HepG2 (cell line): Measurements from ENCODE around the gene GTPBP6. TPM values are rescaled to one million over a fixed set of nuclear protein-coding genes. Genes with fewer than 3 reads are reported as not detected.

Source experiments
- AGO1 ChIP-seq: fragments of 200-400 bp; formaldehyde crosslinking; IDR thresholded peaks from 2 replicates; pipeline ENCODE4 v1.6.1; 2017; ENCODE audit warnings: mild to moderate bottlenecking, low read depth, low read length, moderate library complexity; ENCODE audit not compliant: poor library complexity, severe bottlenecking
- ARID5B ChIP-seq: IDR thresholded peaks from 2 replicates; pipeline ENCODE4 v1.4.0; 2020; ENCODE audit warnings: mild to moderate bottlenecking, missing genetic modification reagents
- FOXM1 ChIP-seq: sonication (generic); formaldehyde crosslinking; IDR thresholded peaks from 2 replicates; pipeline ENCODE4 v1.5.0; 2020; ENCODE audit warnings: missing genetic modification reagents
- HNRNPUL1 ChIP-seq: fragments of 200-400 bp; formaldehyde crosslinking; IDR thresholded peaks from 2 replicates; pipeline ENCODE4 v1.6.1; 2017; ENCODE audit warnings: low read depth, mild to moderate bottlenecking, low read length, moderate library complexity
- NCOA2 ChIP-seq: sonication (generic); formaldehyde crosslinking; IDR thresholded peaks from 2 replicates; pipeline ENCODE4 v1.8.0; 2022; ENCODE audit warnings: inconsistent platforms
- PHF8 ChIP-seq: sonication (generic); formaldehyde crosslinking; IDR thresholded peaks from 2 replicates; pipeline ENCODE4 v1.5.0; 2020; ENCODE audit warnings: missing genetic modification reagents
- PRDM10 ChIP-seq: sonication (generic); formaldehyde crosslinking; IDR thresholded peaks from 2 replicates; pipeline ENCODE4 v1.4.0; 2020; ENCODE audit warnings: low read depth, missing genetic modification reagents
- SKIL ChIP-seq: sonication (generic); formaldehyde crosslinking; IDR thresholded peaks from 2 replicates; pipeline ENCODE4 v1.8.0; 2022; ENCODE audit warnings: missing genetic modification reagents, mild to moderate bottlenecking, moderate library complexity, borderline replicate concordance
- SNAPC2 ChIP-seq: sonication (generic); formaldehyde crosslinking; IDR thresholded peaks from 2 replicates; pipeline ENCODE4 v1.8.1; 2022; ENCODE audit warnings: mild to moderate bottlenecking, missing genetic modification reagents
- ZNF430 ChIP-seq: sonication (generic); formaldehyde crosslinking; IDR thresholded peaks from 2 replicates; pipeline ENCODE4 v1.9.0; 2021; ENCODE audit warnings: mild to moderate bottlenecking, missing genetic modification reagents
- ZNF468 ChIP-seq: sonication (generic); formaldehyde crosslinking; IDR thresholded peaks from 2 replicates; pipeline ENCODE4 v1.8.0; 2022; ENCODE audit warnings: mild to moderate bottlenecking, moderate library complexity, missing genetic modification reagents
- ZNF503 ChIP-seq: sonication (generic); formaldehyde crosslinking; IDR thresholded peaks from 2 replicates; pipeline ENCODE4 v1.4.0; 2020; ENCODE audit warnings: missing genetic modification reagents
- polyA plus RNA-seq, 8 experiments: library from polyadenylated mRNA; depleted of rRNA in 3 of 8; stranded (reverse) in 7 of 8; unstranded in 1 of 8; fragments of >200 nt; fragmentation: Illumina TruSeq in 4 of 8; extraction: Trizol in 4 of 8; gene quantifications; 2 replicates each; pipeline versions ENCODE4 v1.2.1 to v1.2.3, GENCODE V29; 2011 to 2016; ENCODE audit warnings: low read depth in 4 of 8, missing spikeins in 1 of 8, mixed read lengths in 1 of 8; ENCODE audit not compliant: insufficient read depth in 1 of 8
- total RNA-seq, 5 experiments: library from RNA; depleted of rRNA; stranded (reverse); fragments of >200 nt; fragmentation: Illumina TruSeq; extraction: Trizol; gene quantifications; 2 replicates each; pipeline ENCODE4 v1.2.3, GENCODE V29; 2016; ENCODE audit warnings: low read depth in 1 of 5
- TF ChIP-seq, protein P1 (sequence below): sonication (generic); formaldehyde crosslinking; IDR thresholded peaks from 2 replicates; pipeline ENCODE4 v1.5.0; 2020; ENCODE audit warnings: missing genetic modification reagents, mild to moderate bottlenecking, borderline replicate concordance
- TF ChIP-seq, protein P2 (sequence below), 2 experiments: sonication (generic) in 1 of 2; formaldehyde crosslinking in 1 of 2; IDR thresholded peaks; 2 replicates each; pipeline versions ENCODE4 v1.4.0 to v1.6.1; 2018 to 2020; ENCODE audit warnings: missing genetic modification reagents in 2 of 2, borderline replicate concordance in 1 of 2, low read depth in 1 of 2, mild to moderate bottlenecking in 1 of 2, missing biosample characterization in 1 of 2

The GTPBP6 gene
- total and polyA plus RNA-seq, 2 of the 13 experiments (the other 11 are each of a cell fraction or from before 2014, with no cell fraction given) = 20.2 to 39.6 TPM

- TF ChIP-seq, protein P1, sequence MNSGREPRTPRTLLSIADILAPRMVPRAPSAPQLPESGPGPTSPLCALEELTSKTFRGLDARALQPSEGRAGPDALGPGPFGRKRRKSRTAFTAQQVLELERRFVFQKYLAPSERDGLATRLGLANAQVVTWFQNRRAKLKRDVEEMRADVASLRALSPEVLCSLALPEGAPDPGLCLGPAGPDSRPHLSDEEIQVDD (CRISPR knock-in tag) = no peak
- peak; percentile 82 for TF ChIP-seq NCOA2 (CRISPR knock-in tag)
- TF ChIP-seq ZNF503 = peak; percentile 72; the same call in 1 of the 2 replicates
- TF ChIP-seq PRDM10 (CRISPR knock-in tag) = no peak
- TF ChIP-seq SKIL = no peak
- TF ChIP-seq ZNF468 = no peak
- TF ChIP-seq SNAPC2 (CRISPR knock-in tag) = no peak
- no peak for TF ChIP-seq FOXM1 (CRISPR knock-in tag)
- TF ChIP-seq HNRNPUL1 = no peak
- TF ChIP-seq ZNF430 (CRISPR knock-in tag) = no peak
- TF ChIP-seq ARID5B (CRISPR knock-in tag) = peak; percentile 77
- TF ChIP-seq, protein P2, sequence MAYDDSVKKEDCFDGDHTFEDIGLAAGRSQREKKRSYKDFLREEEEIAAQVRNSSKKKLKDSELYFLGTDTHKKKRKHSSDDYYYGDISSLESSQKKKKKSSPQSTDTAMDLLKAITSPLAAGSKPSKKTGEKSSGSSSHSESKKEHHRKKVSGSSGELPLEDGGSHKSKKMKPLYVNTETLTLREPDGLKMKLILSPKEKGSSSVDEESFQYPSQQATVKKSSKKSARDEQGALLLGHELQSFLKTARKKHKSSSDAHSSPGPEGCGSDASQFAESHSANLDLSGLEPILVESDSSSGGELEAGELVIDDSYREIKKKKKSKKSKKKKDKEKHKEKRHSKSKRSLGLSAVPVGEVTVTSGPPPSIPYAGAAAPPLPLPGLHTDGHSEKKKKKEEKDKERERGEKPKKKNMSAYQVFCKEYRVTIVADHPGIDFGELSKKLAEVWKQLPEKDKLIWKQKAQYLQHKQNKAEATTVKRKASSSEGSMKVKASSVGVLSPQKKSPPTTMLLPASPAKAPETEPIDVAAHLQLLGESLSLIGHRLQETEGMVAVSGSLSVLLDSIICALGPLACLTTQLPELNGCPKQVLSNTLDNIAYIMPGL (CRISPR knock-in tag; IDR thresholded peaks at IDR 0.05; ENCODE audit: borderline replicate concordance in 1 of 2, low read depth in 1 of 2) = no peak
- peak; percentile 31; the same call in 1 of the 2 replicates for TF ChIP-seq PHF8
- no peak for TF ChIP-seq AGO1
These were observed 56.2 kb downstream of the GTPBP6 start (continued) for GRCh38 chrX:262381-262909.
